Keratinocyte (primary cell): Measurements from ENCODE around the gene ELK3. TPM values are rescaled to one million over a fixed set of nuclear protein-coding genes. Genes with fewer than 3 reads are reported as not detected.

Source experiments
- DNase-seq: peaks from one replicate; pipeline ENCODE4 v3.0.0-alpha.2; 2011; ENCODE audit warnings: low read depth, missing footprints, low spot score
- FAIRE-seq: peaks from 2 replicates; lab custom pipeline; 2011; peaks lifted over from hg19 to GRCh38; lab: Jason Lieb, UNC
- H2AFZ ChIP-seq: 2 replicates; pipeline ENCODE4 v1.6.0; 2012; ENCODE audit warnings: low read length, control low read depth, inconsistent platforms; ENCODE audit not compliant: control insufficient read depth
- H3K27ac ChIP-seq: 2 replicates; pipeline ENCODE4 v1.5.1; 2011; ENCODE audit warnings: low read length; ENCODE audit not compliant: control insufficient read depth, insufficient read depth
- H3K27me3 ChIP-seq: 3 replicates; pipeline ENCODE4 v1.6.0; 2011; ENCODE audit warnings: low read length; ENCODE audit not compliant: control insufficient read depth, insufficient read depth; ENCODE audit errors: extremely low read depth
- H3K36me3 ChIP-seq, 2 experiments: 2 replicates in 1 of 2; 3 replicates in 1 of 2; pipeline ENCODE4 v1.5.1; 2011; ENCODE audit warnings: low read length in 2 of 2, mild to moderate bottlenecking in 1 of 2; ENCODE audit not compliant: control insufficient read depth in 2 of 2, insufficient read depth in 2 of 2; ENCODE audit errors: extremely low read depth in 1 of 2
- H3K4me1 ChIP-seq: 3 replicates; pipeline ENCODE4 v1.5.1; 2011; ENCODE audit warnings: low read length; ENCODE audit not compliant: control insufficient read depth, insufficient read depth; ENCODE audit errors: extremely low read depth
- H3K4me2 ChIP-seq: 3 replicates; pipeline ENCODE4 v1.6.0; 2011; ENCODE audit warnings: low read depth, low read length; ENCODE audit not compliant: control insufficient read depth, insufficient read depth; ENCODE audit errors: extremely low read depth
- H3K4me3 ChIP-seq, 3 experiments: fragments of 200-600 bp in 1 of 3; sonication (generic) in 1 of 3; 2 replicates in 2 of 3; 3 replicates in 1 of 3; pipeline ENCODE4 v1.5.1; 2011 to 2016; ENCODE audit warnings: low read length in 3 of 3, mild to moderate bottlenecking in 3 of 3, control low read depth in 2 of 3, inconsistent platforms in 1 of 3, low read depth in 1 of 3, mixed read lengths in 1 of 3, mixed run types in 1 of 3, moderate library complexity in 1 of 3; ENCODE audit not compliant: control insufficient read depth in 2 of 3, insufficient read depth in 2 of 3; ENCODE audit errors: extremely low read depth in 1 of 3
- H3K79me2 ChIP-seq: 2 replicates; pipeline ENCODE4 v1.6.0; 2012; ENCODE audit warnings: low read length; ENCODE audit not compliant: control insufficient read depth, insufficient read depth
- H3K9ac ChIP-seq: 3 replicates; pipeline ENCODE4 v1.6.0; 2011; ENCODE audit warnings: low read length; ENCODE audit not compliant: control insufficient read depth, insufficient read depth; ENCODE audit errors: extremely low read depth
- H3K9me1 ChIP-seq: 3 replicates; pipeline ENCODE4 v1.6.0; 2011; ENCODE audit warnings: low read length; ENCODE audit not compliant: control insufficient read depth, insufficient read depth; ENCODE audit errors: extremely low read depth
- H3K9me3 ChIP-seq: 2 replicates; pipeline ENCODE4 v1.5.1; 2012; ENCODE audit warnings: low read depth, low read length; ENCODE audit not compliant: control insufficient read depth
- H4K20me1 ChIP-seq: 3 replicates; pipeline ENCODE4 v1.6.0; 2011; ENCODE audit warnings: low read length; ENCODE audit not compliant: control insufficient read depth, insufficient read depth; ENCODE audit errors: extremely low read depth
- EZH2 ChIP-seq: IDR thresholded peaks from one replicate; pipeline ENCODE4 v1.6.1; 2012; ENCODE audit warnings: inconsistent platforms, mild to moderate bottlenecking, low read length, moderate library complexity
- dilution Hi-C: fragments of 300-500 bp; cut with MboI; formaldehyde crosslinking; loops from one replicate; pipeline ENCODE4 v1.7.0; 2020; ENCODE audit warnings: low sequenced_read_pairs; ENCODE audit not compliant: extremely low pct_ligation_motif_present
- polyA plus RNA-seq, 5 experiments: library from polyadenylated mRNA; depleted of rRNA in 3 of 5; stranded (reverse) in 3 of 5; stranded (forward) in 1 of 5; unstranded in 1 of 5; fragments of >200 nt; gene quantifications; 1 replicate in 1 of 5; 2 replicates in 3 of 5; 3 replicates in 1 of 5; pipeline versions ENCODE4 v1.2.1 to v1.2.3, GENCODE V29; 2011 to 2012; ENCODE audit warnings: missing spikeins in 2 of 5, low read depth in 1 of 5, low replicate concordance in 1 of 5
- TF ChIP-seq, protein P1 (sequence below), 3 experiments: IDR thresholded peaks in 1 of 3; conservative IDR thresholded peaks in 1 of 3; optimal IDR thresholded peaks in 1 of 3; 2 replicates in 2 of 3; 3 replicates in 1 of 3; pipeline versions ENCODE3 to v1.5.1; 2011; ENCODE audit warnings: low read length in 3 of 3, mild to moderate bottlenecking in 3 of 3, moderate library complexity in 2 of 3, control low read depth in 1 of 3, inconsistent platforms in 1 of 3; ENCODE audit not compliant: insufficient read depth in 2 of 3; ENCODE audit errors: extremely low read depth in 1 of 3

ELK3 gene
- polyA plus RNA-seq, 1 donor (not counting 4 experiments of a cell fraction or from before 2014, with no cell fraction given) = 28.2 TPM

DNA sequence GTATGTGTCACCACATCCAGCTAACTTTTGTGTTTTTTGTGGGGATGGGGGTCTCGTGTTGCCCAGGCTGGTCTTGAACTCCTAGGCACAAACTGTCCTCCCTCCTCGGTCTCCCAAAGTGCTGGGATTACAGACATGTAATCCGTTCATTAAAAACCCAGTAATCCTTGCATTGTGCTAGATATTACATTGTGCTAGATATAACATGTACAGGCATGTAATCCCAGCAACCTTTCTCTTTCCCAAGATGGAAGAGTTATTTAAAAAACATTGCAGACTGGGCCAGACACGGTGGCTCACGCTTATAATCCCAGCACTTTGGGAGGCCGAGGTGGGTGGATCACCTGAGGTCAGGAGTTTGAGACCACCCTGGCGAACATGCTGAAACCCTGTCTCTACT is 19.7 kb downstream of the ELK3 start:
- Histone ChIP-seq H3K4me1 (peaks cover 67% of the 10 kb centered on the region), H3K9me3 (no peaks in the 10 kb centered on the region), H3K79me2 (peaks cover 87% of the 10 kb centered on the region), H4K20me1 (no peaks in the 10 kb centered on the region), H3K9ac (peak overlapping the region; percentile 49), H2AFZ (no peak overlapping the region), H3K27ac (peak overlapping the region; percentile 61), H3K4me3 (no peak overlapping the region), H3K27me3 (no peaks in the 10 kb centered on the region), H3K9me1 (peaks cover under 1% of the 10 kb centered on the region), H3K4me2 (peak overlapping the region; percentile 43), H3K36me3 (peaks cover 3 to 23% of the 10 kb centered on the region in 2 experiments)
- FAIRE-seq = no peak
- dilution Hi-C loops = no loop called here
- no peak for TF ChIP-seq EZH2
- TF ChIP-seq, protein P1, sequence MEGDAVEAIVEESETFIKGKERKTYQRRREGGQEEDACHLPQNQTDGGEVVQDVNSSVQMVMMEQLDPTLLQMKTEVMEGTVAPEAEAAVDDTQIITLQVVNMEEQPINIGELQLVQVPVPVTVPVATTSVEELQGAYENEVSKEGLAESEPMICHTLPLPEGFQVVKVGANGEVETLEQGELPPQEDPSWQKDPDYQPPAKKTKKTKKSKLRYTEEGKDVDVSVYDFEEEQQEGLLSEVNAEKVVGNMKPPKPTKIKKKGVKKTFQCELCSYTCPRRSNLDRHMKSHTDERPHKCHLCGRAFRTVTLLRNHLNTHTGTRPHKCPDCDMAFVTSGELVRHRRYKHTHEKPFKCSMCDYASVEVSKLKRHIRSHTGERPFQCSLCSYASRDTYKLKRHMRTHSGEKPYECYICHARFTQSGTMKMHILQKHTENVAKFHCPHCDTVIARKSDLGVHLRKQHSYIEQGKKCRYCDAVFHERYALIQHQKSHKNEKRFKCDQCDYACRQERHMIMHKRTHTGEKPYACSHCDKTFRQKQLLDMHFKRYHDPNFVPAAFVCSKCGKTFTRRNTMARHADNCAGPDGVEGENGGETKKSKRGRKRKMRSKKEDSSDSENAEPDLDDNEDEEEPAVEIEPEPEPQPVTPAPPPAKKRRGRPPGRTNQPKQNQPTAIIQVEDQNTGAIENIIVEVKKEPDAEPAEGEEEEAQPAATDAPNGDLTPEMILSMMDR (optimal IDR thresholded peaks at IDR 0.05 in 1 of 3, IDR thresholded peaks at IDR 0.05 in 1 of 3, conservative IDR thresholded peaks at IDR 0.05 in 1 of 3; ENCODE audit: extremely low read depth in 1 of 3, insufficient read depth in 2 of 3, low read length in 3 of 3) = no peak
- no peak for DNase-seq

DNA sequence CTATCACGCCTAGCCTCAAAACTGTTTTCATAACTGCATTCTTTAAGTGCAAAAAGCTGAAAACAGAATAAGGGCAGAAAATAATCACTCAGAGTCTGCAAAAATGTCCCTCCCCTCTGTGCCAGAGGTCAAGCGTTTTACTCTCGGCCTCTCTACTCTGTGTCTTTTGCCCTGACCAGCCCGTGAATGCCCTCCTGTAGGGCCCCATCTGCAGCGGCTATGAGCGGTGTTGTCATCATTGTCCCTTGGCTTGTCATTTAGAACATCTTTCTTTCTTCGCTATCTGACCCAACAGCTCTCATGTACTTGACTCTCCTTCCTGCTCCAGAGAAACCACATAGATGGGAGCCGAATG is 21.7 kb downstream of the ELK3 start:
- Histone ChIP-seq H3K27ac (no peak overlapping the region), H4K20me1 (no peaks in the 10 kb centered on the region), H3K4me2 (no peak overlapping the region), H3K27me3 (no peaks in the 10 kb centered on the region), H3K9me1 (no peaks in the 10 kb centered on the region), H3K4me3 (no peak overlapping the region), H3K36me3 (peaks cover 3 to 28% of the 10 kb centered on the region in 2 experiments), H3K9me3 (no peaks in the 10 kb centered on the region), H3K79me2 (peaks cover 72% of the 10 kb centered on the region), H2AFZ (no peak overlapping the region), H3K9ac (peak overlapping the region; percentile 11), H3K4me1 (peaks cover 84% of the 10 kb centered on the region)
- dilution Hi-C loops = no loop called here
- no peak for FAIRE-seq
- DNase-seq = no peak
- TF ChIP-seq EZH2 = no peak
- TF ChIP-seq, protein P1 (optimal IDR thresholded peaks at IDR 0.05 in 1 of 3, IDR thresholded peaks at IDR 0.05 in 1 of 3, conservative IDR thresholded peaks at IDR 0.05 in 1 of 3; ENCODE audit: extremely low read depth in 1 of 3, insufficient read depth in 2 of 3, low read length in 3 of 3) = no peak
